ENCODE measurements around the gene DAPK2.

Gene DAPK2

GRCh38 chr15:63979262-63979793 lies 67.0 kb downstream of the DAPK2 start:
- H3K4me3 ChIP-seq (ENCODE audit: control insufficient read depth, low read depth, low read length) = no peak overlapping the region
- DNase-seq (ENCODE audit: low read depth) = no peak
- TF ChIP-seq CTCF (IDR thresholded peaks at IDR 0.05; ENCODE audit: control insufficient read depth, insufficient read depth, low read depth, low read length, missing control alignments) = no peak

- DNase-seq (ENCODE audit: low read depth) = no peak
- TF ChIP-seq CTCF (IDR thresholded peaks at IDR 0.05; ENCODE audit: control insufficient read depth, insufficient read depth, low read depth, low read length, missing control alignments) = no peak
- H3K4me3 ChIP-seq (ENCODE audit: control insufficient read depth, low read depth, low read length) = no peak overlapping the region
These were observed 67.6 kb downstream of the DAPK2 start for GRCh38 chr15:63978511-63979261.

GRCh38 chr15:63977119-63977518 lies 69.2 kb downstream of the DAPK2 start:
- H3K4me3 ChIP-seq (ENCODE audit: control insufficient read depth, low read depth, low read length) = no peak overlapping the region
- no peak for DNase-seq (ENCODE audit: low read depth)
- no peak for TF ChIP-seq CTCF (IDR thresholded peaks at IDR 0.05; ENCODE audit: control insufficient read depth, insufficient read depth, low read depth, low read length, missing control alignments)

- DNase-seq (ENCODE audit: low read depth) = no peak
- H3K4me3 ChIP-seq (ENCODE audit: control insufficient read depth, low read depth, low read length) = no peak overlapping the region
- no peak for TF ChIP-seq CTCF (IDR thresholded peaks at IDR 0.05; ENCODE audit: control insufficient read depth, insufficient read depth, low read depth, low read length, missing control alignments)
These were observed 72.3 kb downstream of the DAPK2 start for GRCh38 chr15:63974021-63974420.

GRCh38 chr15:63973212-63974009 lies 72.9 kb downstream of the DAPK2 start:
- no peak for TF ChIP-seq CTCF (IDR thresholded peaks at IDR 0.05; ENCODE audit: control insufficient read depth, insufficient read depth, low read depth, low read length, missing control alignments)
- H3K4me3 ChIP-seq (ENCODE audit: control insufficient read depth, low read depth, low read length) = no peak overlapping the region
- peak; percentile 82 for DNase-seq (ENCODE audit: low read depth)

- H3K4me3 ChIP-seq (ENCODE audit: control insufficient read depth, low read depth, low read length) = no peak overlapping the region
- no peak for DNase-seq (ENCODE audit: low read depth)
- TF ChIP-seq CTCF (IDR thresholded peaks at IDR 0.05; ENCODE audit: control insufficient read depth, insufficient read depth, low read depth, low read length, missing control alignments) = no peak
These were observed 73.5 kb downstream of the DAPK2 start for GRCh38 chr15:63972801-63973200.

Measured in AG09309 (cell line).